ENCODE measurements around the gene LMOD2.

The LMOD2 gene

DNA sequence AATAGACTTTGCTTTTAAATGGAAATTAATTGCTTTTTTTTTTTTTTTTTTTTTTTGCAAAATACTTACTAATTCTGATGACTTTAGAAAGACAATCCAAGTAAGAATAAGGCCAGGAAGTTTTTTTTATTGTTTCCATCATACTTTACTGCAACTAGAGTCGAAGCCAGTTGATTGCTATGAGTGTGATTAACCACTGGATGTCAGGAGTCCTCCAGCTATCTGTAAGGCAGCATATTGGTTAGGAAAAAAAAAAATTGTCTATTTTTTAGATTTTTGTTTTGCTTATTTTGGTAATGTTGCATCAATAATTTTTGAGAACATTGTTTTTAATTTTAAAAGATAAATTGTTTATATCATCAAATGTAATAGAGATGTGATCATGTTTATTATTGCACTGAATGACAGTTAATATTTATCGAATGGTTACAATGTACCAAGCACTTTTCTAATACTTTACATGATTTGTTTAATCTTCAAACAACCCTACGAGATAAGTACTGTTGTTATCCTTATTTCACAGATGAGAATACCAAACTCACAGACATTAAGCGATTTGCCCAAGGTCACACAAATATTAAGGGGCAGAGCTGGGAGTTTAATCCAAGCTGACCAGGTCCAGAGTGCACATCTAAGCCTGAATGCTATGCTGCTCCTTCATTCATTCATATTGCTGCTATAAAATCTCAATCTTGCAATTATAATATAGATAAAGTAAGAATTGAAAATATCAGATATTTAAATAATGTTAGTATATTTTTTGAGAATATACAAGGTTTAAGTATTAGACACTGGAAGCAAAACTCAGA is 19.9 kb upstream of the LMOD2 start:
- Histone ChIP-seq H3K9ac (ENCODE audit: low read length) (no peak overlapping the region), H4K20me1 (ENCODE audit: insufficient read depth, low read length) (no peaks in the 10 kb centered on the region), H3K79me2 (ENCODE audit: low read length) (no peaks in the 10 kb centered on the region), H3K4me2 (ENCODE audit: low read length) (no peak overlapping the region), H3K4me1 (ENCODE audit: low read length) (no peaks in the 10 kb centered on the region), H3K27ac (ENCODE audit: low read length) (no peak overlapping the region), H2AFZ (ENCODE audit: low read depth, low read length) (no peak overlapping the region), H3K4me3 (ENCODE audit: low read length) (no peak overlapping the region), H3K36me3 (replicated peaks; ENCODE audit: low read depth, low read length) (no peaks in the 10 kb centered on the region), H3K27me3 (ENCODE audit: low read depth, low read length) (peaks cover 3% of the 10 kb centered on the region; the same call in 1 of the 2 replicates), H3K9me3 (ENCODE audit: insufficient read depth, low read length) (no peaks in the 10 kb centered on the region)
- no peak for TF ChIP-seq EZH2phosphoT487 (IDR thresholded peaks at IDR 0.05; ENCODE audit: low read depth)
- TF ChIP-seq, protein P1, sequence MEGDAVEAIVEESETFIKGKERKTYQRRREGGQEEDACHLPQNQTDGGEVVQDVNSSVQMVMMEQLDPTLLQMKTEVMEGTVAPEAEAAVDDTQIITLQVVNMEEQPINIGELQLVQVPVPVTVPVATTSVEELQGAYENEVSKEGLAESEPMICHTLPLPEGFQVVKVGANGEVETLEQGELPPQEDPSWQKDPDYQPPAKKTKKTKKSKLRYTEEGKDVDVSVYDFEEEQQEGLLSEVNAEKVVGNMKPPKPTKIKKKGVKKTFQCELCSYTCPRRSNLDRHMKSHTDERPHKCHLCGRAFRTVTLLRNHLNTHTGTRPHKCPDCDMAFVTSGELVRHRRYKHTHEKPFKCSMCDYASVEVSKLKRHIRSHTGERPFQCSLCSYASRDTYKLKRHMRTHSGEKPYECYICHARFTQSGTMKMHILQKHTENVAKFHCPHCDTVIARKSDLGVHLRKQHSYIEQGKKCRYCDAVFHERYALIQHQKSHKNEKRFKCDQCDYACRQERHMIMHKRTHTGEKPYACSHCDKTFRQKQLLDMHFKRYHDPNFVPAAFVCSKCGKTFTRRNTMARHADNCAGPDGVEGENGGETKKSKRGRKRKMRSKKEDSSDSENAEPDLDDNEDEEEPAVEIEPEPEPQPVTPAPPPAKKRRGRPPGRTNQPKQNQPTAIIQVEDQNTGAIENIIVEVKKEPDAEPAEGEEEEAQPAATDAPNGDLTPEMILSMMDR (IDR thresholded peaks at IDR 0.05; ENCODE audit: low read depth, low read length) = peak; percentile 53

DNA sequence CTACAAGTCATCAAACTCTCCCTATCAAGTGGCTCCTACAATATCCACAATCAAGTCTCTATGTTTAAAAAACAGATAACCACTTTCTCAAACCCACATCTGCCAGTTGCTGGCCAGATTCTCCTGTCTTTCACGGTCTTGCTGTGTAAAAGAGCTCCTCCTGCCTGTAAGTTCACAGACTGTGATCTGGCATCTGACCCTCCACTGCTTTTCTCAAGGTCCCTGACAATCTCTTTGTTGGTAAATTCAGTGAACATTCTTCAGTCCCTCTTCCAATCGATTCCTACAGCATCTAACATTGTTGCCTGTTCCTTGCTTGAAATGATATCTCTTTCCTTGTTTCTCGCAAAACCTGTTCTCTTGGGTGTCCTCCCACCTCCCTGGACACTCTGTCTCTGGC is 18.5 kb upstream of the LMOD2 start:
- TF ChIP-seq, protein P1 (IDR thresholded peaks at IDR 0.05; ENCODE audit: low read depth, low read length) = no peak
- no peak for TF ChIP-seq EZH2phosphoT487 (IDR thresholded peaks at IDR 0.05; ENCODE audit: low read depth)
- H3K27ac ChIP-seq (ENCODE audit: low read length) = no peak overlapping the region
- H3K4me1 ChIP-seq (ENCODE audit: low read length) = no peaks in the 10 kb centered on the region
- H3K4me3 ChIP-seq (ENCODE audit: low read length) = no peak overlapping the region
- no peaks in the 10 kb centered on the region for H3K36me3 ChIP-seq (replicated peaks; ENCODE audit: low read depth, low read length)
- no peaks in the 10 kb centered on the region for H4K20me1 ChIP-seq (ENCODE audit: insufficient read depth, low read length)
- no peak overlapping the region for H3K4me2 ChIP-seq (ENCODE audit: low read length)
- H3K9ac ChIP-seq (ENCODE audit: low read length) = no peak overlapping the region
- H3K27me3 ChIP-seq (ENCODE audit: low read depth, low read length) = peaks cover 12% of the 10 kb centered on the region; the same call in 1 of the 2 replicates
- H3K79me2 ChIP-seq (ENCODE audit: low read length) = no peaks in the 10 kb centered on the region
- H3K9me3 ChIP-seq (ENCODE audit: insufficient read depth, low read length) = no peaks in the 10 kb centered on the region
- H2AFZ ChIP-seq (ENCODE audit: low read depth, low read length) = no peak overlapping the region

DNA sequence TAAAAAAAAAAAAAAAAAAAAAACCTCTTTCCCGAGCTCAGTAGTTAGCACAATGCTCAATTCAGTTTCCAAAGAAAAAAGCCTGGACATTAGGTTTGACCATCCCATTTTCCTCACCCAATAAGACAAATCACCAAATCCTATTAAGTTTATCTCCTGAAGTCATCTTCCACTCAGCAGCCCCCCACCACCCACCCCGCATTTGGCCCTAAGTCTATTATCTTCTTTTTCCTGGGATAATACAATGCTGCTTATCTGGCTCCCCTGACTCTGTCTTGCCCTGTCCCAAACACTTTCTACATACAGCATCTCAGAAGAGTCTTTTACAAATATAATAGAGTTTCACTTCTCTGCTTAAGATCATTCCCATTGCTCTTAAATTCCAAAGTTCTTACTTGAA is 17.8 kb upstream of the LMOD2 start:
- no peak overlapping the region for H3K27ac ChIP-seq (ENCODE audit: low read length)
- no peaks in the 10 kb centered on the region for H3K9me3 ChIP-seq (ENCODE audit: insufficient read depth, low read length)
- H3K27me3 ChIP-seq (ENCODE audit: low read depth, low read length) = peaks cover 14% of the 10 kb centered on the region; the same call in 1 of the 2 replicates
- H4K20me1 ChIP-seq (ENCODE audit: insufficient read depth, low read length) = no peaks in the 10 kb centered on the region
- H3K9ac ChIP-seq (ENCODE audit: low read length) = no peak overlapping the region
- no peaks in the 10 kb centered on the region for H3K36me3 ChIP-seq (replicated peaks; ENCODE audit: low read depth, low read length)
- H3K4me2 ChIP-seq (ENCODE audit: low read length) = no peak overlapping the region
- no peaks in the 10 kb centered on the region for H3K79me2 ChIP-seq (ENCODE audit: low read length)
- no peaks in the 10 kb centered on the region for H3K4me1 ChIP-seq (ENCODE audit: low read length)
- TF ChIP-seq EZH2phosphoT487 (IDR thresholded peaks at IDR 0.05; ENCODE audit: low read depth) = no peak
- TF ChIP-seq, protein P1 (IDR thresholded peaks at IDR 0.05; ENCODE audit: low read depth, low read length) = no peak
- no peak overlapping the region for H3K4me3 ChIP-seq (ENCODE audit: low read length)
- H2AFZ ChIP-seq (ENCODE audit: low read depth, low read length) = no peak overlapping the region

DNA sequence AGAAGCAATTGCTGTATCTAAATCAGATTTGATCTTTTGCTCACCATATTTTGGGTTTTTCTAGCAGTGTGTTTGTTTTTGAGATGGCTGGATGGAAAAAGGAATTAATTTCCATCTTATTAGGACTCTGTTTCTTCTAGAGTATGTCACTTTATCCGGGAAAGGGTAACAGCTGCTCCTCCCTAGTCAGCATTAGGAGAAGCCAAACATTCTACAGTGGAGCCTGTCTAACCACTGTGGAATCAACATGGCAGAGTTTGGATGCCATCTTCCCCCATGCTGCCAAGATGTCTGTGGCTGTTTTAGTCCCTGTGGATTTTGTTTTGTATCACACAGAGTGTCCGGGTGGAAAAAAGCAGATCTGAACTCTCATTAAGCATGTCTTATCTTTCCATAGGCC is 16.0 kb upstream of the LMOD2 start:
- TF ChIP-seq, protein P1 (IDR thresholded peaks at IDR 0.05; ENCODE audit: low read depth, low read length) = no peak
- TF ChIP-seq EZH2phosphoT487 (IDR thresholded peaks at IDR 0.05; ENCODE audit: low read depth) = no peak
- Histone ChIP-seq H4K20me1 (ENCODE audit: insufficient read depth, low read length) (no peaks in the 10 kb centered on the region), H3K4me2 (ENCODE audit: low read length) (no peak overlapping the region), H3K9ac (ENCODE audit: low read length) (no peak overlapping the region), H3K27ac (ENCODE audit: low read length) (no peak overlapping the region), H3K27me3 (ENCODE audit: low read depth, low read length) (peaks cover 14% of the 10 kb centered on the region; the same call in 1 of the 2 replicates), H2AFZ (ENCODE audit: low read depth, low read length) (no peak overlapping the region), H3K79me2 (ENCODE audit: low read length) (no peaks in the 10 kb centered on the region), H3K36me3 (replicated peaks; ENCODE audit: low read depth, low read length) (no peaks in the 10 kb centered on the region), H3K9me3 (ENCODE audit: insufficient read depth, low read length) (no peaks in the 10 kb centered on the region), H3K4me1 (ENCODE audit: low read length) (no peaks in the 10 kb centered on the region), H3K4me3 (ENCODE audit: low read length) (no peak overlapping the region)

Data from OCI-LY3 (cell line).